GM19372 (cell line): ENCODE measurements around the gene JARID2.
"Not testable (repeated sequence)": the region's sequence is repeated elsewhere in the genome, so short reads cannot be mapped to it uniquely, and the experiment has no call there.

Experiments
- ATAC-seq: cut with Tn5 transposase; IDR thresholded peaks from one replicate; pipeline ENCODE4 v1.9.1; 2021; ENCODE audit warnings: mild to moderate bottlenecking, low read depth, moderate library complexity; ENCODE audit not compliant: unreplicated experiment

JARID2 gene

DNA sequence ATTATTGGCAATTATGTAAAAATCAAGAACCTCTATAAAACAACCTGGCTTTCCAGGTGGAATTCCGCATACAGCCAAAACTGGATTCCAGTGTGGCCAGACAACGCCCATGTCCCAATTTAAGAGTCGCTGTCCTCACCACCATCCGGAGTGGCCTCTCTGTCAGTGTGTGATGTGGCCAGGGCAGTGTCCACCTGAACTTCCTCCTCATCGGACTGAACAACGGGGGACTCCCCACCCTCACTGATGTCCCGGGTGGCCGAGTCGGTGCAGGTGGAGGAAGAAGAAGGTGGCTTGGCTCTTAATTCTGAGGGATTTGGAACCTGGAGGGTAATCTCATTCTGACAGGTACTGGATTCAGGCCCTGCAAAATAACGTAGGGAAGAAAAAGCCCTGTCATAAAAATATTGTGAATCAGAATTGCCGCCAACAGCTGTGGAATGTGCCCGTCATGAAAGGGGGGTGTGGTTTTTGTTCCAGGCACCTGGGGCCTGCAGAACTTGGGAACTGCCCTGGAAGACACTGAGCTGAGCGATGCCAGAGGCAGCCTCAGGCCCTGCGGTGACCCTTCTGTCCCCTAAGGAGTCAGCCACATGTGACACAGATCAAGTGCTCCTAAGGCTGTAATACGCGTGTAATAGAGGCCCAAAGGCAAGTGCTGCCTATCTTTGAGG lies 277.1 kb downstream of the JARID2 start:
- ATAC-seq, result no peak

DNA sequence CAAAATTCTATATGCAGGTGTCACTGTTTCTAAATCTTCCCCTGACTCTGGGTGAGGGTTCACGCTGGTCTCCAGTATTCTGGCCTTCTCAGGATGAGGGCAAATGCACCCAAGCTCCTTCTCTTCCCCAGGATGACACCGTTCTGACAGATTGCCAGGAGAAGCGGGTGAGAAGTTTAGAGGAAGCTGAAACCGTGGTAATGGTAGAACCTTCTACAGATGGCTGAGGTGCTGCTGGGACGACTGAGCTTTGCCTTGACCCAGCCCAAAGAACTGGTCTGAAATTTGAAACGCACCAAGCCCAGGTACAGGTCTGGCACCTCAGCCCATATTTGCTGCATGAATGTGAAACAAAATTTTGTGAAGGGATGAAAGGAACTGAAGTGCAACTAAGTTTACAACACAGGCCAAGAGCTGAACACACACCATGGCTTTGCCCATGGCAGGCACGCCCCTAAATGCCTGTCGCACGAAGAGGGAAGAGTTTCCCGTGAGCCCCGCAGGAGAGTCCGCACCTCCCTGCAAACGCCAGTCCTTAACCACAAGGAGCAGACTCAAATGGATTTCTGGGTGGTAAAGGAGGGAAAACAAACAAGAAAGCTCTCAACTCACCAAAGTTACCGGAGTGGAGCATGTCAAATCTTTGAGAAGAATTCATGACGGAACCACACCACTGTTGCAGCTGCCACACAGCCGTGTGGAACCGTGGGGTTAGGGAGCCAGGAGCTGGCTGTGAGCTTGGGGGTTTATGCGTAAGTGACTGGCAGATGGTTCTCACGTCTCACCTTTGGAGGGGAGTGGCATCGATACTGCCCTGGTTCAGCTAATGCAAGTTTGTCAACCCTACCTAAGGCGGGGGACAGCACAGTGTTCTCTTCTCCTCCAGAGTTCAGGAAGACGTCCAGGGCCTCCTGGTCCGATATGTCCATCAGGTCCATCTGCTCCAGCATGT lies 278.1 kb downstream of the JARID2 start:
- no peak for ATAC-seq

DNA sequence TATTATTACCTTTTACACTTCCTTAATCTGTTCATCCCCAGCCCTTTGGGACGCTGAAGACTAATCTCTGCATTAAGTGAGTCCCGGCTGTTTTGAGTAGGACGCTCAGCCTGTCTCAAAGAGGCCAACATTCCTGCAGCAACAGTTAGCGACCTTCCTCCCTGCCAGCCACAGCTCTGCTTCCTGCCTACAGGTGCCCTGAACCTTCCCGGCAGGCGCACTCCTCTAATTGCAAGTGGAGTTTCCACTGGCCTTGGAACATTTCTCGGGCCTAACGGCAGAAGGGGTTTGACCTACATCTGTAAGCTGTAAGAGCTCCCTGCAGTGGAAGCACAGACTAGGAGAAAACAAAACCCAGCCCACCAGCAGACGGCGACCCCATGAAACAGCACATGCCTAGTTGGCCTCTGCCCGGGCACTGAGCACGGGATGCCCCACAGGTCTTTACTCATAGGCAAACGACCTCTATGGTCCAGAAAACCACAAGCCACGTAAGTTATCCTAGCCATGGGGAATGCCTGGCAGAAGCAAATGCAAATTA lies 279.1 kb downstream of the JARID2 start:
- no peak for ATAC-seq

DNA sequence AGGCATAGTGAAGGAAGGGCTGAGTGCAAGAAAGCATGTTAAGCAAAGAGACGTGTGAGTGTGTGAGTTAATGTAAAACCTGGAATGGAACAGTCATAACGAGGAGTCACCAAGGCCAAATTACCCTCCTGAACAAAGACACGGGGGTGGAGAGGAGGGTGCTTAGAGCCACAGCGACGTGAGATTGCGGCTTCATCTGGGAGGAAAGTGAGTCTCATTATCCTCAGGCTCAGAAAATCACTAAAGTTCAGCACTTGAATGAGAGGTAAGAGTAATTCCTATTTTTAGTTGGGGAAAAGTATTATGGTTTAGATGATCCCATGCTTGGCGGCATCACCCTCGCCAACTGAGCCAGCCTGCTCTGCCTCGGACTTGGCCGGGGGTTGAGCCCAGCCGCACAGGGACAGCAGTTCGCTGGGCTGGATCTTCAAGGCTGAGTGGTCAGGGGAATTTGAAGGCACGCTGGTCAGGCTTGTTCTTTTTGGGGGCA lies 280.4 kb downstream of the JARID2 start:
- no peak for ATAC-seq

DNA sequence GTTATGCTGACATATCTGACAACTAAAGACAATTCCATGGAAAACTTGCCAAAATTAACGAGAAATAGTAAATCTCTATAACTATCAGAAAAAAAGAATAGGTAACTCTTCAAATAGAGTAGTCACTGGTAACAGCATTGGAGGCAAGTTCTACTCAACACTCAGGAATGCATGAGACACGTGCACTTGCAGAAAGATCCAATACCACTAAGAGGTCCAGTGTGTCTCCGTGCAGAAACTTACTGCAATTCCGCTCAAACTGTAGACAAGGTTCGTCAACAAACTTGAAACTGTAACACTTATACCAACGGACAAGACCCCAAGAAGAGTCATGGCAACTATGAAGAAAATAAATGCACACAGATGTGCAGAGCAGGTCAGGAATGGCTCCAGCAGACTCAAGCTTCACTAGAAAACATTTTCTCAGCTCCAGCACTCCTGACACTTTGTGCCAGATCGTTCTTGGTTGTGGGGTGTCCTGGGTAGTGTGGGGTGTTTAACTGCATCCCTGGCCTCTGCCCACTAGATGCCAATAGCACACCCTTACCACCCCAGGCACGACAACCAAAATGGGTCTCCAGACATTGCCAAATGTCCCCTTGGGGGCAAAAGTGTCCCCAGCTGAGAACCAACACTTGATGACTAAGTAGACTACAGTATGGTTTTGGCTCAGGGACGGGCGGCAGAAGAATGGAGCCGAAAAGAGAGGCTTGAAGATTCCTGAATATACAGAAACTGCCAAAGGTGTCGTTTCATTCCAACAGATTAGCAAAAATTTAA lies 282.2 kb downstream of the JARID2 start:
- no peak for ATAC-seq

DNA sequence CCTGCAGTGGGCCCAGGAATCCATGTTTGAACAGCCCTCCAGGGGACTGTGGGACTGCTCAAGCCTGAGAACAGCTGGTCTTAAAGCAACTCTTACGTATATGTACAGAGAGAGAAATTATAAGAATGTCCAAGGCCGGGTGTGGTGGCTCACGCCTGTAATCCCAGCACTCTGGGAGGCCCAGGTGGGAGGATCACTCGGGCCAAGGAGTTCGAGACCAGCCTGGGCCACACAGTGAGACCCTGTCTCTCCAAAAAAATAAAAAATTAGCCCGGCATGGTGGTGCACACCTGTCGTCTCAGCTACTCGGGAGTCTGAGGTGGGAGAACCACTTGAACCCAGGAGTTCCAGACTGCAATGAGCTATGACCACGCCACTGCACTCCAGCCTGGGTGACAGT lies 283.0 kb downstream of the JARID2 start:
- no peak for ATAC-seq

DNA sequence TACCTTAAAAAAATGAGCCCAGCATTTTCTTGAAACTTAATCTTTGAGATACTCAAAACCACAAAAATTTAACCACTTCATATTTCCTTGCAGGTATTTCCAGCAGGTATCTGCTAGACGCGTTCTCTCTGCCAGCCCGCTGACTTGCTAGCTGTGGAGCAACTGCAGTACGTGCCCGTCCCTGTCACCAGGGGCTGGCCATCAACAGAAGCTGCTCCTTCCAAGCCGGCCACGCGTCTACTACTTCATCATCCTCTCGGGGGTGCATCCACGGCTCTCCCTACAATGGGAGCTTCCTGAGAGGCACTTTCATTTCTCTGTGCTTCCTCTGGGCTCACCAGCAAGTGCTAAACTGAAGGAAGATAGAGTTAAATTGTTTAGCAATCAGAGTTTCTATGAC lies 284.5 kb downstream of the JARID2 start:
- ATAC-seq, result no peak

DNA sequence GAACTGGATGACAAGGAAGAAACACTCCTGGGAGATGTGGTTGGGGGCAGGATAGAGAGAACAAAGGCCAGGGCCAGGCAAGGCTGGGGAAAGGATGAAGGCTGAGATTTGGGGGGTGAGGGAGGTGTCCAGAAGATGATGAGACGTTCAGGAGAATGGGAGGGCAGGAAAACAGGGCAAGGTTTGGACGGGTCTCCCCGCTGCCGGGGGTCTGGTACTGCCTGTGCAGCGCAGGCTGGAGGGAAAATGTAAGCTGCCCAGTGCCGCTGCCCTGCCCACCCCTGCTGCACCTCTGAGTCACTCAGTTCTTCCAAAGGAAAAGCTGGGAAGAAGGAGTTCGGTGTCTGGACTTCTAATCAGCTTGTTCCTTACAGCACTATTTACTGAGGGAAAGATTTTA lies 286.1 kb downstream of the JARID2 start:
- no peak for ATAC-seq

DNA sequence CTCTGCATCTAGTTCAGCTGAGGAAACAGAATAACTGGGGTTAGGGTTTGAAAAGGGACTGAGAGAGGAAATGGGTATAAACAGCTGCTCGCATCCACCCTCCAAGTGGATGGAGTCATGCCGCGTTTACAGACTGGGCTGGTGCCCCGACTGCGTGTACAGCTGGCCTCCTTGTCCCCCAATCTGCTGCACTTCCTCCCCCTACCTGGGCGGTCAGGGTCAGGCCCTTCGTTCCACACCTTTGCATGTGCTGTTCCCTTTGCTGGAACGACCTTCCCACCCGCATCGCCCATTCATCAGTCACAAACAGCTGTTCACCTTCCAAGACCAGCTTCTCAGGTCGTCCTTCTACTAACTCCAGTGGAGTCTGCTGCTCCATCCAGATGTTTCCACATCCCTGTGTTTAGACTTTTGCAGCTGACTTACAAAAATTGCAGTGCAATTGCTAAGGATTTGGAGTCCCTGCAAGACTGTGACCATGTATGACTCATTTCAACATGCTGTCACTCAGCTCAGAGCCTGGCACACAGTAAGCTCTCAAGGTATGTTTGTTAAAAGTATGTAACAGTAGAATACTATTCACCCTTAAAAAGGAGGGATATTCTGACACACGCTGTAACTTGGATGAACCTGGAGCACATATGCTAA lies 287.6 kb downstream of the JARID2 start:
- no peak for ATAC-seq

DNA sequence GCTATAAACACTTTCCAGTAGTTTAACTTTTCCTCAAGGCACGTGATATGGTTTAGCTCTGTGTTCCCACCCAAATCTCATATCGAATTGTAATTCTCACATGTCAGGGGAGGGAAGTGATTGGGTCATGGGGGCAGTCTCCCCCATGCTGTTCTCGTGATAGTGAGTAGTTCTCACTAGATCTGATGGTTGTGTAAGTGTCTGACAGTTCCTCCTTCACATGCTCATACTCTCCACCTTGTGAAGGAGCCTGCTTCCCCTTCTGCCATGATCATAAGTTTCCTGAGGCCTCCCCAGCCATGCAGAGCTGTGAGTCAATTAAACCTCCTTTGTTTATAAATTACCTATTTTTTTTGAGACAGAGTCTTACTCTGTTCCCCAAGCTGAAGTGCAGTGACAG lies 289.1 kb downstream of the JARID2 start:
- ATAC-seq, result no peak

DNA sequence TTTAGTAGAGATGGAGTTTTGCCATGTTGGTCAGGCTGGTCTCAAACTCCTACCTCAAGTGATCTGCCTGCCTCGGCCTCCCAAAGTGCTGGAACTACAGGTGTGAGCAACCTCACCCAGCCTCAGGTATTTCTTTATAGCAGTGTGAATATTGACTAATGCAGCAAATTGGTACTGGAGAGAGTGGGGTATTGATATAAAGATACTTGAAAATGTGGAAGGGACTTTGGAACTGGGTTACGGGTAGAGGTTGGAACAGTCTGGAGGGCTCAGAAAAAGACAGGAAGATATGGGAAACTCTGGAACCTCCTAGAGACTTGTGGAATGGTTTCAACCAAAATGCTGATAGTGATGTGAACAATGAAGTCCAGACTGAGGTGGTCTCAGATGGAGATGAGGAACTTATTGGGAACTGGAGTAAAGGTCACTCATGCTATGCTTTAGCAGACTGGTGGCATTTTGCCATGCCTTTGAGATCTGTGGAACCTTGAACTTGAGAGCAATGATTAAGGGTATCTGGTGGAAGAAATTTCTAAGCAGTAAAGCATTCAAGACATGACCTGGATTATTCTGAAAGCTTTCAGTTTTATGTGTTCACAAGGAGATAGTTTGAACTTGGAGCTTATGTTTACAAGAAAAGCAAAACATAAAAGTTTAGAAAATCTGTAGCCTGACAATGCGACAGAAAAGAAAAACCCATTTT lies 289.8 kb downstream of the JARID2 start:
- no peak for ATAC-seq

DNA sequence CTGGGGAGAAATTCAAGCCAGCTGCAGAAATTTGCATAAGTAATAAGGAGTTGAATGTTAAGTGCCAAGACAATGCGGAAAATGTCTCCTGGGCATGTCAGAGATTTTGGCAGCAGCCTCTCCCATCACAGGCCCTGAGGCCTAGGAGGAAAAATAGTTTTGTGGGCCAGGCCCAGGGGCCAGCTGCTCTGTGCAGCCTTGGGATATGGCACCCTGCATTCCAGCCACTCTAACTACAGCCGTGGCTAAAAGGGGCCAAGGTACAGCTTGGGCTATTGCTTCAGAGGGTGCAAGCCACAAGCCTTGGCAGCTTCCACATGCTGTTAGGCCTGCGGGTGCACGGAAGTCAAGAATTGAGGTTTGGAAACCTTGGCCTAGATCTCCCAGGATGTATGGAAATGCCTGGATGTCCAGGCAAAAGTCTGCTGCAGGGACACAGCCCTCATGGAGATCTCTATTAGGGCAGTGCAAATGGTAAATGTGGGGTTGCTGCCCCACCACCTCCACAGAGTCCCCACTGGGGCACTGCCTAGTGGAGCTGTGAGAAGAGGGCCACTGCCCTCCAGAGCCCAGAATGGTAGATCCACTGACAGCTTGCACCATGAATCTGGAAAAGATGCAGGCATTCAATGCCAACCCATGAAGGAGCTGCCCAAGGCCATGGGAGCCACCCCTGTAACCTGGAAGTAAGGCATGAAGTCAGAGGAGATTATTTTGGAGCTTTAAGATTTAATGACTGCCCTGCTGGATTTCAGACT lies 290.5 kb downstream of the JARID2 start:
- no peak for ATAC-seq

DNA sequence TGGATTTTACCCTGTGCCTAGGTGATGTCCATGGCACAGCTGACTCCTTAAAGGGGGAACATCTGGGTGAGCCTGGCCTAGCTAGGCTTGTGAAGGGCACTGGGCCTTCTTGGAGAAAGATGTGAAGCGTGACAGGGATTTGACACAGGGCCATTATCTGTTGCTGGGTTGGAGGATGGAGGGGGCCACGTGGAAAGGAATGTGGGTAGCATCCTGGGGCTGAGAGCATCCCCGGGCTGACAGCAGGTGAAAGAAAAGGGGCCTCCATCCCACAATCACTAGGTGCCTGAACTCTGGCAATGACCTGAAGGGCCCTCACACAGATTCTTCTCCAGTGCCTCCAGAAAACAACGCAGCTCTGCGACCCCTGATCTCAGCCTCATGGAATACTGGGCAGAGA lies 292.2 kb downstream of the JARID2 start:
- no peak for ATAC-seq

DNA sequence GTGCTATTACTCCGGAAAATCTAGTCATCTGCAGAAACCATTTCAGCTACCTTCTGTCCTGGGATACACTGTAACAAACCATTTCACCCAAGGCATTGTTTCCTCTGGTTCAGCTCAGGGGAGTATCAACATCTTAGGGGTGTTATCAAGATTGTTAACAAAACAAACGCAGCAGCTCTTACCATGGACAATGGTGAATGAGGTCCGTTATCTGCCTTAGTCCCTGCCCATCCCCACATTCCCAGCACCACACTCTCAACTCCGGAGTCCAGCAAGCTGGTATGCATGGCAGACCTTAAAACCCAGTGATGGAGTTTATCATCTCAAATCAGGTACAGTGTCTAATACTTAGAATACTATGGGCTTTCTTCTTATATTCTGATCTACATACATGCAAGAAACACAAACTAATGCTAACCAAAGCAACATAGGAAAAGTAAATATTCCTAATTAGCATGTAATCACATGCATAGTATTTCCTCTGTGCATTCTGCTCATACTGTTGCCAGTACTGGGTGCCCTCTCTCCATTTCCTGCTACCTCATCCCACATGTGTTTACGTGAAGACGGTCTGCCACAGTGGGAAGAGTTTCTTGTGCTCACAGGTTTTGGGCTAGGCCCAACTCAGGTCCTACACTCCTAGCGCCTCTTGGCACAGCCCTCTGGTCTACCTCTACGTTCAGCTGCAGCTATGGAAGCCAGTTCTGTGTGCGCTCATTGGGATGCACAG lies 293.1 kb downstream of the JARID2 start:
- ATAC-seq, result no peak

DNA sequence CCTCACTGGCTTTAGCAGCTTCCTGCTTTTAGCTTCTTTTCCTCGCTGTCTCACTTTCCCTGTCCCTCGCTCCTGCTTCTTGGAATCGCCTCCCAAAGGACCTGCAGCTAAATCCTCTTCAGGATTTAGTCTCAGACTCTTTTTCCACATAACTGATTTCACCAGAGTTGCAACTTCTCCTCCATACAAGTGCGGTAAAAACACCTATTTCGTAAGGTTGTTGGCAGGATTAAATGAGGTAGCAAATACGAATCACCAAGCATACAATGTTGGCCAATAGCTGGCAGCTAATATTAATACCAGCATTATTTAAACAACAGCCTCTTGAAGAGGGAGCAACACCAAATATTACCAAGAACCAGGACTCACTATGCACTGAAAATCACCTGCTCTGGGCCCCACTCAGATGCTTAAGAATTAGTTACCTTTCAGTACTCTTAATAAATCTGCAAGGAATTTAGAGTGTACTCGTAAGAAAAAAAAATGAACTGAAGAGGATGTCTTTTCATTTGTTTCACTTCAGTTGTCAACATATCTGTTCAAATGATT lies 293.9 kb downstream of the JARID2 start:
- no peak for ATAC-seq

DNA sequence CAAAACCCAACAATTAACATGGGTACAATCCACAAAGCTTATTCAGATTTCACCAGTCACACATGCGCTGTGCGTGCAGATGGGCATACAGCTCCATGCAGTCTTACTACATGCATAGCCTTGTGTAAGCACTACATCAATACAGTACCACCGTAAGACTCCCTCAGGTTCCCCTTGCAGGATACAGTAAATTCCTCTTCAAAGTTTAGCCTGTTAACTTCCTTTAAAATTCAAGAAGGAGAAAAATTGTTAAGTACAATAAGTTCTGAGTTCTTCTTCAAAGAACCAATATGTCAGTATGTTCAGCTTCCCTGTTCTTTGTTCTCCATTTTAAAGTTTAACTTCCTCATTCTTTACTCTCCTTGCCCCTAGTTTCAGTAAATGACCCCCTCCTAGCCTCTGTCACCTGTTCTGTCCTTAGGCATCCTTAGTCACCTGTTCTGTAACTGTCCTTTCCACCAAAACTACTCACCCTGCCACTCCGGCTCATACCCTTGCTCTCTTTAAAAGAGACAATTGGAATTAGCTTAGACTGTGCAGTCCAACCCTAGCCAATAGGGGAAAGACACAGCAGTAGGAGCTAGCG lies 297.6 kb downstream of the JARID2 start:
- not testable (repeated sequence) for ATAC-seq

DNA sequence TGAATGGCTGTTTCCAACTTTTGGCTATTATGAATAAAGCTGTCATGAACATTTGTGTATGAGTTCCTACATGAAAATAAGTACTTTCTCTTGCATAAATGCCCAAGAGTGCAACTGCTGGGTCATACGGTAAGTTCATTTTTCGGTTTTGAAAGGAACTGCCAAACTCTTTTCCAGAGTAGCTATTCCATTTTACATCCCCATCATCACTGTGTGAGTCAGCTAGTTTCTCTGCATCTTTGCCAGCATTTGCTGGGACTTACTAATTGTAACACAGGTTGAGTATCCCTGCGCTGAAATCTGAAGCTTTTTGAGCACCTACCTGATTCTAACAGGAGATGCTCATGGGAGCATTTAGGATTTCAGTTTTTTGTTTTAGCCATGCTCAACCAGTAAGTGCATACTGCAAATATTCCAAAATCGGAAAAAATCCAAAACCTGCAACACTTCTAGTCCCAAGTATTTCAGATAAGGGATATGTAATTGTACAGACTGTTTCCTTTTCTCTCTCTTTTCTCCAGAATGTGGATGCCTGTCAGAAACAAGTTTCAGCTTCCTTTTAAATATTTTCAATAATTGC lies 298.5 kb downstream of the JARID2 start:
- no peak for ATAC-seq
